GM23338 (cell line): ENCODE results near the gene RPL10A. TPM values are rescaled to one million over a fixed set of nuclear protein-coding genes. Genes with fewer than 3 reads are reported as not detected.

ENCODE experiments used
- ATAC-seq: fragments of 200-7000 bp; cut with Tn5 transposase; 3 replicates; pipeline ENCODE4 v1.9.1; 2020
- DNase-seq: peaks from one replicate; pipeline ENCODE4 v3.0.0-alpha.2; 2015; ENCODE audit warnings: low spot score
- H2AFZ ChIP-seq: fragments of 200-600 bp; sonication (generic); 2 replicates; pipeline ENCODE4 v1.8.0; 2016; ENCODE audit warnings: antibody characterized with exemption, mild to moderate bottlenecking, moderate library complexity
- H3F3A ChIP-seq: fragments of 200-600 bp; sonication (generic); replicated peaks from 2 replicates; pipeline ENCODE4 v1.8.0; 2017; ENCODE audit warnings: antibody characterized with exemption, mixed run types, low read depth
- H3K27ac ChIP-seq: fragments of 200-600 bp; sonication (generic); 2 replicates; pipeline ENCODE4 v1.6.1; 2016; ENCODE audit warnings: low read depth
- H3K27me3 ChIP-seq: fragments of 200-600 bp; sonication (generic); 2 replicates; pipeline ENCODE4 v1.8.0; 2016; ENCODE audit warnings: mild to moderate bottlenecking, mixed run types, moderate library complexity; ENCODE audit not compliant: insufficient read depth
- H3K36me3 ChIP-seq: fragments of 200-600 bp; sonication (generic); 2 replicates; pipeline ENCODE4 v1.8.0; 2016; ENCODE audit warnings: mild to moderate bottlenecking; ENCODE audit not compliant: insufficient read depth
- H3K4me1 ChIP-seq: fragments of 200-600 bp; sonication (generic); 2 replicates; pipeline ENCODE4 v1.8.0; 2016; ENCODE audit warnings: mild to moderate bottlenecking, moderate library complexity; ENCODE audit not compliant: insufficient read depth
- H3K4me2 ChIP-seq: fragments of 200-600 bp; sonication (generic); 2 replicates; pipeline ENCODE4 v1.7.1; 2017; ENCODE audit warnings: mixed run types
- H3K4me3 ChIP-seq: fragments of 200-600 bp; sonication (generic); 2 replicates; pipeline ENCODE4 v1.6.1; 2016; ENCODE audit warnings: mixed run types
- H3K79me2 ChIP-seq: fragments of 200-600 bp; sonication (generic); replicated peaks from 2 replicates; pipeline ENCODE4 v1.8.0; 2017; ENCODE audit warnings: mild to moderate bottlenecking; ENCODE audit not compliant: insufficient read depth
- H3K9me2 ChIP-seq: fragments of 200-600 bp; sonication (generic); 2 replicates; pipeline ENCODE4 v1.8.0; 2017; ENCODE audit not compliant: insufficient read depth
- H4K20me1 ChIP-seq: fragments of 200-600 bp; sonication (generic); replicated peaks from 2 replicates; pipeline ENCODE4 v1.8.0; 2017; ENCODE audit warnings: mild to moderate bottlenecking; ENCODE audit not compliant: insufficient read depth
- H3K27ac Mint-ChIP-seq: 2 replicates; pipeline ENCODE4 v1.8.0; 2020; ENCODE audit warnings: inconsistent platforms, mild to moderate bottlenecking, moderate library complexity, mixed read lengths
- H3K27me3 Mint-ChIP-seq: 3 replicates; pipeline ENCODE4 v1.8.0; 2022; ENCODE audit warnings: low read depth, mild to moderate bottlenecking, moderate library complexity, mixed read lengths, inconsistent platforms; ENCODE audit not compliant: insufficient read depth, poor library complexity
- H3K36me3 Mint-ChIP-seq: 3 replicates; pipeline ENCODE4 v1.8.0; 2021; ENCODE audit warnings: low read depth, mild to moderate bottlenecking, inconsistent platforms, moderate library complexity, mixed read lengths
- H3K4me1 Mint-ChIP-seq: 3 replicates; pipeline ENCODE4 v1.8.0; 2020; ENCODE audit warnings: mild to moderate bottlenecking, inconsistent platforms, mixed read lengths
- H3K4me3 Mint-ChIP-seq: 3 replicates; pipeline ENCODE4 v1.8.0; 2021; ENCODE audit warnings: moderate library complexity, mild to moderate bottlenecking, inconsistent platforms, mixed read lengths
- H3K9me3 Mint-ChIP-seq: 3 replicates; pipeline ENCODE4 v1.8.0; 2020; ENCODE audit warnings: moderate library complexity, mild to moderate bottlenecking, inconsistent platforms, mixed read lengths
- REST ChIP-seq: IDR thresholded peaks from one replicate; pipeline ENCODE4 v1.6.1; 2018; ENCODE audit warnings: antibody characterized with exemption; ENCODE audit not compliant: unreplicated experiment
- ZNF462 ChIP-seq: fragments of 250-450 bp; sonication (Bioruptor Pico); IDR thresholded peaks from 2 replicates; pipeline ENCODE4 v1.5.0; 2020; ENCODE audit warnings: mild to moderate bottlenecking, moderate library complexity
- polyA plus RNA-seq: library from polyadenylated mRNA; unstranded; fragments of >200 nt; fragmentation: Nextera tagmentation; extraction: Ambion mirVana; gene quantifications from 2 replicates; pipeline ENCODE4 v1.2.1, GENCODE V29; 2016
- total RNA-seq: library from RNA; depleted of rRNA; stranded (reverse); fragments of >200 nt; shearing (Covaris generic); gene quantifications from 2 replicates; pipeline ENCODE4 v1.2.3, GENCODE V29; 2014

Gene RPL10A
- total and polyA plus RNA-seq, 2 experiments from 2014 or later, result 730 to 1,297 TPM

GRCh38 chr6:35490821-35491557 lies 22.8 kb downstream of the RPL10A start (continued):
- TF ChIP-seq ZNF462 (CRISPR knock-in tag), result no peak

- DNase-seq (no peak), ATAC-seq (peak; percentile 4)
- Histone ChIP-seq H2AFZ (no peak overlapping the region), H3K36me3 (no peaks in the 10 kb centered on the region), H3K9me2 (no peaks in the 10 kb centered on the region), H3K27me3 (no peaks in the 10 kb centered on the region), H3K4me2 (peak overlapping the region; percentile 98), H3K4me3 (peak overlapping the region; percentile 40; the same call in 1 of the 2 replicates), H3K27ac (no peak overlapping the region), H3K79me2 (peaks cover 78% of the 10 kb centered on the region), H4K20me1 (peaks cover 11% of the 10 kb centered on the region; the same call in 1 of the 2 replicates), H3K4me1 (peaks cover 92% of the 10 kb centered on the region), H3F3A (peaks cover 22% of the 10 kb centered on the region)
- Mint-ChIP-seq H3K4me3 (peak overlapping the region; percentile 71), H3K36me3 (peaks cover 2% of the 10 kb centered on the region; the same call in 1 of the 3 replicates), H3K27ac (peak overlapping the region; percentile 91; the same call in 1 of the 2 replicates), H3K4me1 (peaks cover 74% of the 10 kb centered on the region), H3K9me3 (no peaks in the 10 kb centered on the region), H3K27me3 (peaks cover 43% of the 10 kb centered on the region)
- no peak for TF ChIP-seq ZNF462 (CRISPR knock-in tag)
- peak; percentile 57 for TF ChIP-seq REST
These were observed 23.5 kb downstream of the RPL10A start for GRCh38 chr6:35491558-35492257.
